ENCODE measurements around the gene SFRP5. TPM values are rescaled to one million over a fixed set of nuclear protein-coding genes. Genes with fewer than 3 reads are reported as not detected.

Gene SFRP5
- total and polyA plus RNA-seq, 10 of the 15 experiments (the other 5 are each of a cell fraction or from before 2014, with no cell fraction given): not detected

DNA sequence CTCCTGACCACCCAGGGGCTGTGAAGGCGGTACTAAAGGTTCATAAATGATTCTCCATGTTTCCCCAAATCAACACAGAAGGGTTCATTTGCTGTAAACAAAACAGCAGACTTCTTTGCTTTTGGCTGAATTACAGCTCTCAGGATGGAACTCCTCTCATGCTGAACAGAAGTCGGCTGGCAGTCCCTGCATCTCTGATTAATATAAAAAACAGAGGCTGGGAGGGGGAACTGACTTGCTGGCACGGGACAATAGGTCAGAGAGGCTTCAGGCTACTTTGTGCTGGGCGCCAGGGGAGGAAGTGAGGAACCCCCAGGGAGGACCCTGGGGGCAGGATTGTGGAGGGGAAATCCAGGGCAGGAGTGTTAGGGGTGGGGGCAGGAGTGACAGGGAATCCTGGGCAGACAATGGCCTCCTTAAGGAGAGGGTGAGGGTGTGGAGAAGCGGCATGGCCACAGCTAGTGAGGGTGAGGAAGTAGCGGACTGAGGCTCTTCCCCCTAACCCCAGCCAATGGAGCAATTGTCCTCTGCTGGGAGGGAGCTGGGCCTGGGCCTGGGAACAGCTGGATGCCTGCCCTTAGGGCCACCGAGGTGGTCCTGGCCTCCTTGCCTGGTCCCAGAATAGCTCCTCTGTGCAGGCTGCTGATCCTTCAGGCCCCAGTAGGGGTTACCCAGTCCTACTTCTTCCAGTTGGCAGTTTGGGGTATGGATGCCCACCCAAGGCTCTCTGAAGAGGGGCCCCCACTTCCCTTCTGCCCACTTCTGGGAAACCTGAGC is 9.2 kb upstream of the SFRP5 start:
- FAIRE-seq: no peak
- BruUV-seq (replicated peaks): no TSS peak
- Histone ChIP-seq H3K9me3 (replicated peaks; ENCODE audit: control insufficient read depth, insufficient read depth, low read length) (no peaks in the 10 kb centered on the region), H3K4me2 (ENCODE audit: control insufficient read depth, insufficient read depth) (no peak overlapping the region), H3K27ac (ENCODE audit: control insufficient read depth, insufficient read depth) (no peak overlapping the region), H3K79me2 (ENCODE audit: control insufficient read depth, insufficient read depth, low read length) (no peaks in the 10 kb centered on the region), H3K9ac (ENCODE audit: control insufficient read depth, insufficient read depth, low read length) (no peak overlapping the region), H2AFZ (ENCODE audit: control insufficient read depth, low read depth, low read length) (no peak overlapping the region), H3K4me1 (ENCODE audit: control insufficient read depth, insufficient read depth, low read length) (no peaks in the 10 kb centered on the region), H3K27me3 (replicated peaks in 1 of 2; ENCODE audit: control insufficient read depth in 2 of 2, insufficient read depth in 2 of 2, low read length in 1 of 2) (no peaks in the 10 kb centered on the region), H4K20me1 (ENCODE audit: control insufficient read depth, insufficient read depth) (no peaks in the 10 kb centered on the region), H3K4me3 (no peak overlapping the region), H3K36me3 (ENCODE audit: control insufficient read depth in 2 of 2, insufficient read depth in 2 of 2, low read length in 1 of 2) (no peaks in the 10 kb centered on the region)
- intact Hi-C loops (cut with micrococcal nuclease; ENCODE audit: unreplicated experiment): no loop called here
- ATAC-seq: no peak; the same call in 1 of the 3 replicates
- in situ Hi-C loops (cut with MboI): no loop called here
- POLR2A ChIA-PET: no interaction called here
- RAD21 ChIA-PET (ENCODE audit: unreplicated experiment): interaction anchor here (0.6 kb wide), 1 partner anchor 1338 kb away, joined by 3 read pairs; no protein-coding TSS in a partner anchor
- CTCF ChIA-PET: interaction anchor here (0.8 to 1.0 kb wide), 3 partner anchors 13 to 265 kb away, joined by 3 to 4 read pairs (median 3); no protein-coding TSS in a partner anchor
- SMC1A ChIA-PET (ENCODE audit: uncharacterized antibody, unreplicated experiment): no interaction called here
- TF ChIP-seq MXI1 (IDR thresholded peaks at IDR 0.05; ENCODE audit: low read depth, low read length) (no peak), BACH1 (IDR thresholded peaks at IDR 0.05; ENCODE audit: borderline replicate concordance) (no peak), ZNF622 (IDR thresholded peaks at IDR 0.05) (no peak), EP300 (IDR thresholded peaks at IDR 0.05; ENCODE audit: borderline replicate concordance in 1 of 2, control insufficient read depth in 1 of 2, low read depth in 2 of 2, low read length in 2 of 2) (no peak), BRCA1 (IDR thresholded peaks at IDR 0.05; ENCODE audit: low read depth, low read length) (no peak), SRF (IDR thresholded peaks at IDR 0.05; ENCODE audit: low read depth in 2 of 2, low read length in 2 of 2) (no peak), IRF4 (IDR thresholded peaks at IDR 0.05; ENCODE audit: low read depth, low read length) (no peak), SMARCA5 (IDR thresholded peaks at IDR 0.05) (no peak)
- TF ChIP-seq, protein P1, sequence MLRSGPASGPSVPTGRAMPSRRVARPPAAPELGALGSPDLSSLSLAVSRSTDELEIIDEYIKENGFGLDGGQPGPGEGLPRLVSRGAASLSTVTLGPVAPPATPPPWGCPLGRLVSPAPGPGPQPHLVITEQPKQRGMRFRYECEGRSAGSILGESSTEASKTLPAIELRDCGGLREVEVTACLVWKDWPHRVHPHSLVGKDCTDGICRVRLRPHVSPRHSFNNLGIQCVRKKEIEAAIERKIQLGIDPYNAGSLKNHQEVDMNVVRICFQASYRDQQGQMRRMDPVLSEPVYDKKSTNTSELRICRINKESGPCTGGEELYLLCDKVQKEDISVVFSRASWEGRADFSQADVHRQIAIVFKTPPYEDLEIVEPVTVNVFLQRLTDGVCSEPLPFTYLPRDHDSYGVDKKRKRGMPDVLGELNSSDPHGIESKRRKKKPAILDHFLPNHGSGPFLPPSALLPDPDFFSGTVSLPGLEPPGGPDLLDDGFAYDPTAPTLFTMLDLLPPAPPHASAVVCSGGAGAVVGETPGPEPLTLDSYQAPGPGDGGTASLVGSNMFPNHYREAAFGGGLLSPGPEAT (IDR thresholded peaks at IDR 0.05; ENCODE audit: low read depth): no peak
- TF ChIP-seq, protein P2, sequence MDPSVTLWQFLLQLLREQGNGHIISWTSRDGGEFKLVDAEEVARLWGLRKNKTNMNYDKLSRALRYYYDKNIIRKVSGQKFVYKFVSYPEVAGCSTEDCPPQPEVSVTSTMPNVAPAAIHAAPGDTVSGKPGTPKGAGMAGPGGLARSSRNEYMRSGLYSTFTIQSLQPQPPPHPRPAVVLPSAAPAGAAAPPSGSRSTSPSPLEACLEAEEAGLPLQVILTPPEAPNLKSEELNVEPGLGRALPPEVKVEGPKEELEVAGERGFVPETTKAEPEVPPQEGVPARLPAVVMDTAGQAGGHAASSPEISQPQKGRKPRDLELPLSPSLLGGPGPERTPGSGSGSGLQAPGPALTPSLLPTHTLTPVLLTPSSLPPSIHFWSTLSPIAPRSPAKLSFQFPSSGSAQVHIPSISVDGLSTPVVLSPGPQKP (IDR thresholded peaks at IDR 0.05; ENCODE audit: low read depth, low read length): no peak
- DNase-seq (ENCODE audit: low read depth, low spot score): no peak
- WGBS (ENCODE audit: insufficient coverage, insufficient replicate concordance, low lambda C conversion rate, missing lambda C conversion rate): 33% methylated on average over 7 of the region's 7 CpGs
